HG03469 (cell line): ENCODE measurements around the gene AHRR.

ENCODE experiments used
- ATAC-seq: cut with Tn5 transposase; IDR thresholded peaks from one replicate; pipeline ENCODE4 v1.9.1; 2021; ENCODE audit warnings: mild to moderate bottlenecking, moderate library complexity, moderate number of reproducible peaks; ENCODE audit not compliant: unreplicated experiment

AHRR gene

DNA sequence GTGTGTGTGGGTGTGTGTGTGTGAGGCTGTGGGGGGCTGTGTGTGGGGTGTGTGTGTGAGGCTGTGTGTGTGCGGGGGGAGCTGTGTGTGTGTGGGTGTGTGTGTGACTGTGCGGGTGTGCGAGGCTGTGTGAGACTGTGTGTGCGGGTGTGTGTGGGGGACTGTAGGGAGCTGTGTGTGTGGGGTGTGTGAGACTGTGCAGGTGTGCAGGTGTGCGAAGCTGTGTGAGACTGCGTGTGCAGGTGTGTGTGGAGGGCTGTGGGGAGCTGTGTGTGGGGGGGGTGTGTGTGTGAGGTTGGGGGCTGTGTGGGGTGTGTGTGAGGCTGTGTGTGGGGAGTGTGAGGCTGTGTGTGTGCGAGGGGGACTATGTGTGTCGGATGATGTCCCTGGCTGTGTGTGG is 23.2 kb downstream of the AHRR start:
- ATAC-seq: no peak

DNA sequence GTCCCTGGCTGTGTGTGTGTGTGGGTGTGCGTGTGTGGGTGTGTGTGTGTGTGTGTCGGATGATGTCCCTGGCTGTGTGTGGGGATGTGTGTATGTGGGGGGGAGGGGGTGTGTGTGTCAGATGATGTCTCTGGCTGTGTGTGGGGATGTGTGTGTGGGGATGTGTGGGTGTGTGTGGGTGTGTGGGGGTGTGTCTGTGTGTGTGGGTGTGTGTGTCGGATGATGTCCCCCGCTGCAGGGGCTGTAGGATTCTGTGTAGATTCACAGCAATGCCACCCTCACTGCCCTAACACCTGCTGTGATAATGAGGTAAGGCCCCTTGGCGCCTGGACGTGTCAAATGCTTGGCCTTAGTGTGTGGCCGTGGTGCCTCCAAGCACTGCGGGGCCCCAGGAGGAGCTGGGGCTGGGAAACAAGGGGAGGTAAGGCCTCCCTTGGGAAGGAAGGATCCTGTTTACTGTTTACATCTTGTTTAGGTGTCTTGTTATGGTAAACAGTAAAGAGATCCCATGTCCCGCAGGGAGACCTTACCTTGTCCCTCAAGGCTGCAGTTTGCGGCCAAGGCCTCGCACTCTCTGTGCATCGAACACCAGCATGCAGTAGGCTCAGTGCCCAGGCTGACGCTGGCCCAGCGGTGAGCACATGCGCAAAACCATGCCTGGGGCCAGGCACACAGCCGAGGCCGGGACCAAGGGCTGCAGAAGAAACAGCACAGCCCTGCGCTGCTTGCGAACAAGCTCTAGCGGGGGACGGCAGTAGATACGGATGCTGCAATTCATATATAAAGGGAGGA is 24.1 kb downstream of the AHRR start:
- ATAC-seq: no peak

DNA sequence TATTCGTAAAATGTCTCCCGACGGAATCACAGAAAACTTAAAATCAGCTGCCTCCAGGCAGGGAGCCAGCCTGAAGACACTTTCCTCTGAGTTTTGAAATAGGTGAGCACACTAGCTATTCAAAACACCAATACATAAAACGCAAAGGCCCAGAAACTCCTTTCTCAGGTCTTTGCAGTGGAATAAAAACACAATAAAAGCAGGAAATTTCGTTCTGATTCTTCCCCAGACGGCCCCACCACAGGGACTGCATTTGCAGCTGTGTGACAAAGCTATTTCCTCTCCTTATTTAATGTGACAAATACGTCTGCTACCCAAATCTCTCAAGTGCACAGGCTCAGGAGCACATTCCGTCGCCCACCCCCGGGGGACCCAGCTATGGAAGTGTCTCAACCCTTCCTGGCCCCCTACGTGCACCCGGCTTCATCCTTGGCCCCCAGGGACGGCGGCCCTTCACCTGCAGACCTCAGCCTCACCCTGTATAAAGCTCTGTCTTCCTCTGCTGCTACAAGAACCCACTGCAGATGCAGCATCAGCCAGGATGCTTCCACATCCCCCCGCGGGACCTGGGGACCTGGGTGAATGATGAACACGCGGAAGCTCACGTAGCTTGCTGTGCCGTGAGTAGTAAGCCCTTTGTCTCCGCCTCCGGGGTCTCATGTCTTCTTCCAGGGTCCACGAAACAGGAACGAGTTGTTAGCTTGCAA is 24.9 kb downstream of the AHRR start:
- no peak for ATAC-seq

DNA sequence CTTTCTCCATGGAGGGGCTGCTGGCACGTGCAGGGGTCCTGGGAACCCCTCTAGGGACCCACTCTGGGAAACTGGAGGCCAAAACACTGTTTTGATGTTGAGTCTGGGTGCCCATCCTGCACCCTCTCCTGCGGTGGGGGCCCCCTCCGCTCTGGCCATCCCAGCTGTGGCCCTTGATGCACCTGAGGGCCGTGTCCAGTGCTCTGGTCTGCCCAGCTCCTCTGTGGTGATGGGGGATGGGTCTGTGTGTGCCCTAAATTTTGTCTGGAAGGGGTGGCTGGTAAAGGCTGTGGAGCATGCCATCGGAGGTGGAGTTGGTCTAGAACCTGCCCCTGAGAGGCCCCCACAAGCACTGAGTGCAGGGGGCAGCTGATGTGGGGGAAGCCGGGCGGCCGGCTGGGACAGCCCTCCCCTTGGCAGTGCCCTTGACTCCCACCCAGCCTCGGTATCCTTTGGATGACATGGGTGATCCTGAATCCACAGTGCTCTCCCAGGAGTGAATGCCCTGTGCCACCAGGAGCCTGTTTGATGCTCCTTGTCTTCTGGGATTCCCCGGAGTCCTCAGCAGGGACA is 26.3 kb downstream of the AHRR start:
- no peak for ATAC-seq

DNA sequence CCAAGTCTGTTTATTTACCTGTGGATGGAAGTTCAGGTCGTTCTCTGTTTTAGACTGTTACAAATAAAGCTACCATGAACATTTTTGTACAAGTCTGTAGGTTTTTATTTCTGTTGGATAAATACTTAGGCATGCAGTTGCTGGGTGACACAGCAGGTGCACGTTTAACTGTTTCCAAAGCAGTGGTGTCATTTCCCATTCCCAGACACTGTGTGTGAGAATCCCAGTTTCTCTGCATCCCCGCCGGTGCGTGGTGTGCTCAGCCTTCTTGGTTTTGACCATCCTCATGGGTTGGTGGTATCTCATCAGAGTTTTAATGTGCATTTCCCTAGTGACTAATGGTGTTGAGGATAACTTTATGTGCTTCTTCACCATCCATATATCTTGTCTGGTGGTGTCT is 27.2 kb downstream of the AHRR start:
- ATAC-seq: no peak

DNA sequence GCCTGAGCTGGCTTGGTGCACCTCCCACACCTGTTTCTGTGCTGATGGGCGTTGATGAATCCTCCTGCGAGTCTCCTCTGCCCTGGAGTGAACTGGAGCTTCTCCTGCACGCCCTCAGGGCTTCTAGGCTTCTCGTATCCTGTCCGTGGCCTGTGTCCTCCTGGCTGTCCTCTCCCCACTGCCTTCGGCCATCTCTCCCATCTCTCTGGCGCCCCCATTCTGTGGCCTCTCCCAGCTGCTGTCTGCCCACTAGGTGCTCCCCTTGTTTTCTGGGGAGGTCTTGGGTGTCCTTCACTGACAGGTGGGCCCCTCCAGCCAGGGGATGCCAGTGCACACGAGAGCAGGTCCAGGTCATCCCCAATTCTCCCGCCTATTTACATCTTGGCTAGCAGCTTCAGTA is 28.8 kb downstream of the AHRR start:
- ATAC-seq: no peak

DNA sequence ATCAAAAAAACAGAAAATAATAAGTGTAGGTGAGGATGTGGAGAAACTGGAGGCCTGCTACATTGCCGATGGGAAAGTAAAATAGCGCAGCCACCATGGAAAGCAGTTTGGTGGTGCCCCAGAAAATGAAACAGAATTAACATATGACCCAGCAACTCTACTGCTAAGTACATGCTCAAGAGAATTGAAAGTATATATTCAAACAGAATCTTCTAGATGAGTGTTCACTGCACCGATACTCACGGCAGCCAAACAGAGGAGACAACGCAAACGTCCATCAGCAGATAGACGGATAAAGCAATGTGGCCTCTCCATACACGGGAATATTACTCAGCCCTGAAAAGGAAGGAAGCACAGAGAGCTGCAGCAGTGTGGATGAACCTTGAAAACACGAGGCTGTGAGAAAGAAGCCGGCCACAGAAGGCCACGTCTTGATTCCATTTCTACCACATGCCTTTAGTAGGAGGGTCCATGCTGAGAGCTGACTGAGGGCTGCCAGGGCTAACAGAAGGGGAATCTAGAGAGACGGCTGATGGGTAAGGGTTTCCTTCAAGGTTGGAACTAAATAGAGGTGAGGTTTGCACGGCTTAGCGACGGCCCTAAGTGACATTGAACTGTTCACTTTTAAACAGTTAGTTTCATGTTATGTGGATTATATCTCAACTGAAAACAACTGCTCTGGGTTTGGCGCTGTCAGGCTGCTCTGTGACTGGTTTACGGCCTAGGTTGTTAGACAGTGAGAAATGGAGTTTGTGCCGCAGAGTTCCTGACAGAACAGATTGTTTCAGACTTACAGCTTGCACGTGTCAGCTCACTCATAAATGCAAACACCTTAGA is 29.8 kb downstream of the AHRR start:
- ATAC-seq: no peak

DNA sequence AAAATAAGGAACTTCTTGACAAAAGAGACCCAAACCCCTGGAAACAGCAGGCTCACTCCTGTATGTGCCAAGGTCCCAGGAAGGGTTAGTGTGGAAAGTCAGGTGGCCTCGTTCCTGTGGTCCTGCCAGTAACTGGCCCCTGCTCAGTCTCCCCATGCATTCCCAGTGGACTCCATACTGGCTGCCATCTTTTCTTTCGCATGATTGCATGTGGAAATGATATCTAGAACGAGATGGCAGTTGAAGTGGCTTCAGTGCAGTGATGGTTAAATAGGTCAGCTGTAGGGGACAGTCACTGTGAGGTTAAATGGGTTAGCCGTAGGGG is 30.4 kb downstream of the AHRR start:
- no peak for ATAC-seq

DNA sequence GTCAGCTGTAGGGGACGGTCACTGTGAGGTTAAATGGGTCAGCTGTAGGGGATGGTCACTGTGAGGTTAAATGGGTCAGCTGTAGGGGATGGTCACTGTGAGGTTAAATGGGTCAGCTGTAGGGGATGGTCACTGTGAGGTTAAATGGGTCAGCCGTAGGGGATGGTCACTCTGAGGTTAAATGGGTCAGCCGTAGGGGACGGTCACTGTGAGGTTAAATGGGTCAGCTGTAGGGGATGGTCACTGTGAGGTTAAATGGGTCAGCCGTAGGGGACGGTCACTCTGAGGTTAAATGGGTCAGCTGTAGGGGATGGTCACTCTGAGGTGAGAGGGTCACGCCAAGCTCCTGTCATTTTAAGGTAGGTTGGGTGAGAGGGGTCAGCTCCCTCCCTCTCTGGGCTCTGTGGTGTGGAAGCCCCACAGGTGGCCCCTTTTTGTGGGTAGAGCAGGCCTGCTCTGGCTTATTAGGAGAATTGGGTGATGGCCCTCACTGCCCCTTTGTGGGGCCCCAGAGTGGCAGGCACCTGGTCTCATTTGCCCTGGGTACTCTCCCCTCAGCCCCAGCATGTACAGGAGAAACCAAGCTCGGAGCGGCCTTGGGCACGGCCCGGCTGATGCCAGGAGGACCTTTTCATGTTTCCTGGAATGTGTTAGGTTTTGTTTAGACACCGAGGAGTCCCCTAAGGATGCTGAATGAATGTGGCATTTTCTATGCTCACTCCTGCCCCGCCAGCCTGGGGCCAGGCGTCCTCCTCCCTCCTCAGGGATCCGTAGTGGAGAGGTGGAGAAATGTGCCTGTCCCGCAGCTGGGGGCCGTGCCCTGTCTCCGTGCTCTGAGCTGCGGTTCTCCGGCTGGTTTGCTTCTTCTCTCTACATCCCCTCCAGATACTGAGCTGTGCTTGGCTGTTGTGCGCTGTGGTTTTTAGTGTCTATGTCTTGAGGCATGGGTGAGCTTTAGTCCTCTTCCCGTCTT is 31.4 kb downstream of the AHRR start:
- no peak for ATAC-seq

DNA sequence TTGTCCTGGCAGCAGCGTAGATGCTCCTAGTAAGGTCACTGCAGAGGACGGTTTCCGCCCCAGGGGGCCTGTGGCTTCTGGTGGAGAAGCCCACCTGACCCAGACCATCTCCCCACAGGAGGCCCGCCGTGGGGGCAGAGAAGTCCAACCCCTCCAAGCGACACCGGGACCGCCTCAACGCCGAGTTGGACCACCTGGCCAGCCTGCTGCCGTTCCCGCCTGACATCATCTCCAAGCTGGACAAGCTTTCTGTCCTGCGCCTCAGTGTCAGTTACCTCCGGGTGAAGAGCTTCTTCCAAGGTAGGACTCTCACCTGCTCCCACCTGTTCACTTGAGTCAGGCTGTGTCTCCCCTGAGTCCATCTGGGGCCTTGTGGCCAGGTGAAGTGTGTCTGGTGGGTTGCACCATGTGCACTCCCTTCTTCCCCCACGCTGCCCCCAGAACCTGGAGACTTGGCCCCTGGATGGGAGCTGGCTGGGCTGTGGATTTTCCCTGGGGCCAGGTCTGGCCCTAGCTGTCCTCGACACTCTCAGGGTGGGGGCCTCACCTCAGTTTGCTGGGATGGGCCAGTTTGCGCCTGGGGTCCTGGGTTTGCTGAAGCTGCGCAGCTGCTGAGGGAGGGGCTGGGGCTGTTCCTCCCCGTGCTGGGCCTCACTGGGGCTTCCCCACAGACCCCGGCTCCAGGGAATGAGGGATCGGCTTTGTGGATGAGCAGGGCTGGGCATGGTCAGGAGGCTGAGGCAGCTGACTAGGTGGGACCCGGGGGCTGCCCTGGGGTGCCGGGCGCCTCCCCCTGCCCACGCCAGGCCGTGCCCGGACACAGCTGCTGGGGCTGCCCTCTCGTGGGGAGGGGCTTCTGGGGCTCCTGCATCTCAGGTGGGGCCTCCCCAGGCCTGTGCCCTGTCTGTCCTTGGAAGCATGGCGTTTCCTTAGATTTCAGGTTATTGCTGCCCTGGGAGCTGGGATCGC is 32.4 kb downstream of the AHRR start:
- ATAC-seq: no peak

DNA sequence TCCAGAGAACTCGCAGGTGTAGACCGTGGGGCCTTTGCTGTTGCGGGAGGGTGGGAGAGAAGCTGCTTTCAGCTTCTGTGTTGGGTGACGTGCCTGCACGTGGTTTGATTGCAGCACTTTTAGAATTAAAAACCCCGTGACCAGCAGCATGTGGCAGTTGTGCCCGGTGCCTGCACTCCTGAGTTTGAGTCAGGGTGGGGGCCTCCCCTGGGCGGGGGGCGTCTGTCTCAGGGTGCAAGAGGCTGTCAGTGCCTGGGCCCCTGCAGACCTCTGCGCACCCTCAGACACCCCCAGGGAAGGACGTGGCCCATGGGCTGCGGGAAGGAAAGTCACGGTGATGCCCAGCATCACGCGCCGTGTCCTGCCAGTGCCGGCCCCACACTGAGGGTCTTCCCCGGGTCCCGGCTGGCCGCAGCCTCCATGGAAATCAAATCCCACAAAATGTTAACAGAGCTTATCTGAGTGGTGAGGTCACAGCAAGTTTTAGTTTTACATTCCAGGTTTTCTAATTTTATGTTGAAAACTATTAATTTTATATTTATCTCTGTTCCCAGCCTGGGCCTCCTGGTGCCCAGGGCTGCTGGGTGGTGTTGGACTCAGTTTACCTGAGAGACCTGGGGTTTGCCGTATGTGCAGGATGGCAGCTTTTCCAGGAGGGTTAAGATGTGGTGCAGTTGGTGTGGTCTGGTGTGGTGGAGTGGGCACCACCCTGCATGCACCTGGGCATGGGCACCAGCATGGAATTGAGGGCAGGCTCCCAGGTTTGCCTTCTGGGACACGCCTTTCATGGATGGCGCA is 33.3 kb downstream of the AHRR start:
- no peak for ATAC-seq

DNA sequence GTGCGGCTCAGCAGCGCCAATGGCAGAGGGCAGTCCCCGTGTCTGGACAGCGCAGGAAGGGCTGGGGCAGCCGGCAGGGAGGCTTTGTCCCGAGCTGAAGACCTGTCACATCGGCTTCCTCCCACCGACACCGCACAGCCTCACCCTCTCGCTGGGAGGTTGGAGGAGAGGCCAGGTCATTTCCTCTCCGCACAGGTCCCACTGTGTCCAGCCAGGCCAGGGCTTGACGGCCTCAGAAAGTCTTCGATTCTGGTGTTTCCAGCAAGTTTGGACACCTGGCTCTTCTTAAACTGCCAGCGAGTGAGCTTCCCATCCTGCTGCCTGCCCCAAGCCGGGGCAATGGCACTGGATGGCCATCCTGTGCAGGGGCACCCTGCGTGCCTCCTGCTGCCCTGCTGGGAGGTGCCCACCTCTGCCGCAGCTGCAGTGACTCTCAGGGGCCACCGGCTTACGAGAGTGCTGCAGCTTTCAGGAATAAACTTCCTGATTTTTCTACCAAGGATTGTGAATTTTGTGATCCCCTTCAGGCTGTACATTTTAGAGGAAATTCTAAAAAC is 33.9 kb downstream of the AHRR start:
- no peak for ATAC-seq

DNA sequence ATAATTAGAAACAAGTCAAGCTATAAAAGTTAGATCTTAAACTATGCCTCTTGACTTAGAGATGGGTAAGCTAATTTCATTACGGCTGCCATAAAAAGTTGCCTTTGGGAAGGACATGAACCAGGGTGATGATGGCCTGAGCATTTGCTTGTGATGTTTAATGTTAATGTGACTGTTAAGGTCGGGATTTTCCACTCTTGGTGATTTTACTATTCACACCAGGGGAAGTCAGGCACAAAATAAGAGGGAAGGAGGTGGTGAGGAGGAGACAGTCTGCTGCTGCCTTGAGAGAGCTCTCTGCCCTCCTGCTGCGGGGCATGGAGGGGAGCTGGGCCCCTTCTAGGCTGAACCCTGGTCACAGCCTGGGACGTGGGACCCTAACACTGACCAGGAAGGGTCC is 34.4 kb downstream of the AHRR start:
- ATAC-seq: no peak

DNA sequence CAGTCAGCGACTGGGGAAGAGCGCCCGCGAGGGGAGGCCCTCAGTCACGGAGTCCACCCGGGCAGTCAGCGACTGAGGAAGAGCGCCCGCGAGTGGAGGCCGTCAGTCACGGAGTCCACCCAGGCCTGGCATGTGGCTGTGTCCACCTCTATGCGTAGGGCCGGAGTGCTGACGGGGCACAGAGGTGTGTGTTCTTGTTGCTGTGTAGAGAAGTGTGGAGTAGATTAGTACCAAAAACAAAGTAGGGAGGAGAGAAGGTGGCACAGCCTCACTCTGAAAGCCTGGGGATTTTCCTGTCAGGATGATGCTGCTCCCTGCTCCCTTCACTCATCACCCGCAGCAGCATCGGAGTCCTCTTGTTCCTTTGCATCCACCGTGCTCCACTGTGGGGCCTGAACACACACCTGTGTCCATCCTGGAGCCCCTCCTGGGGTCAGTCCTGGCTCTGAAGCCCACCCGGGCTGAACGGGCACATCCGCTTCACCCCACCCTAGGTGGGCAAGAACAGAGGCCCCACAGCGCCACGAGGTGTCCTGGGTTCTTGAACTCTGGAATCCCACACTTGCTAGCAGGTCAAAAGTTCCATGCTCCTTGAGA is 37.9 kb downstream of the AHRR start:
- ATAC-seq: no peak

DNA sequence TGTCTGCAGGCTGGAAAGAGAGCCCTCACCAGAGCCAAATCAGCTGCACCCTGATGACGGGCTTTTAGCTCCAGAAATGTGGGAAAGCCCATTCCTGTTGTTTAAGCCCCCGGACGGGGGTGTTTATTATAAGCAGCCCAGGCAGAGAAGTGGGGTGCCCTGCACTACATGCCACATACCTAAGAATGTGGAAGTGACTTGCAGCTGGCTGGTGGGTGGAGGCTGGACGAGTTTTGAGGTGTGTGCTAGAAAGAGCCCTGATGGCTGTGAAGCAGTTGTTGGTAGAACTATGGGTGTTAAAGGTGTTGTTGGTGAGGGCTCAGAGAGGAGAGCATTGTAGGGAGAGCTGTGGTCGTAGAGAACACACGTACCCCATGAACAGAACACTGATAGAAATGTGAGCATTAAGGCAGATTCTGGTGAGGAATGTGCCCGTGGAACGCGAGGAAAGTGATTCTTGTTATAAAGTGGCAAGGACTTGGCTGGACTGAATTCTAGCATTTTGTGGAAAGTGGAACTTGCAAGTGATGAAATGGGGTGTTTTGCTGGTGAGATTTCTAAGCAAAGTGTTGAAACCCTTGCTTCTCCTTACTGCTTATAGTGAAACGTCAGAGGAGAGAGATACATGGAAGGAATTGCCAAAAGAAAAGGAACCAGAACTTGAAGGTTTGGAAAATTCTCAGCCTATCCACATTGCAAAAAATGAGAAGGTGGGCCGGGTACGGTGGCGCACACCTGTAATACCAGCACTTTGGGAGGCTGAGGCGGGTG is 38.9 kb downstream of the AHRR start:
- ATAC-seq: no peak

DNA sequence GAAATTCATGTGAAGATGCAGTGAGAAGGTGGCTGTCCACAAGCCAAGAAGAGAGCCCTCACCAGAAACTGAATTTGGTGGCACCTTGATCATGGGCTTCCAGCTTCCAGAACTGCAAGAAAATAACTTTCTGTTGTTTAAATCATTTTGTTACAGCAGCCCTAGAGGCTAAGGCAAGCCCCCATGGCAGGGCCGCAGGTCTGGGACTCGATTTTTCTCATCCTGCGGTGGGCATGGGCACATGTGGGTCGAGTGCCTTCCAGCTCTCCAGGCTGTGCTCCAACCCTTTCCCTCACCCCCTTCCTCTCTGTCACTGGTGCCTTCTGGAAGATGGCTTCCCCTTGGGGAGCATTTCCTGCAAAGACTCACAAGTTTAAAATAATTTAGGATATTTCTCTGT is 40.7 kb downstream of the AHRR start:
- no peak for ATAC-seq
